Heart right ventricle (tissue), 16 donors: ENCODE results near the gene VAMP2. TPM values are rescaled to one million over a fixed set of nuclear protein-coding genes. Genes with fewer than 3 reads are reported as not detected.
A peak's percentile ranks its signal among the peaks of the same experiment; 100 is the strongest.

Experiments used
- ATAC-seq, 8 donors: fragments of 200-7000 bp; cut with Tn5 transposase; one replicate each; pipeline ENCODE4 v1.9.1; 2020; ENCODE audit warnings: mild to moderate bottlenecking in 8 of 8, moderate library complexity in 8 of 8, moderate number of reproducible peaks in 1 of 8
- DNase-seq, 2 donors: peaks; one replicate each; pipeline ENCODE4 v3.0.0-alpha.2; 2020
- H3K27ac ChIP-seq, 10 donors: fragments of 200-600 bp; sonication (generic) in 2 of 10; one replicate each; pipeline versions ENCODE4 v1.5.0 to v1.8.0; 2020 to 2022; ENCODE audit warnings: mild to moderate bottlenecking in 3 of 10
- H3K27me3 ChIP-seq, 7 donors: fragments of 200-600 bp; one replicate each; pipeline ENCODE4 v1.8.0; 2021 to 2022; ENCODE audit warnings: mild to moderate bottlenecking in 2 of 7
- H3K36me3 ChIP-seq, 9 donors: fragments of 200-600 bp; sonication (generic) in 1 of 9; one replicate each; pipeline versions ENCODE4 v1.5.0 to v1.8.0; 2020 to 2022; ENCODE audit warnings: mild to moderate bottlenecking in 2 of 9
- H3K4me1 ChIP-seq, 9 donors: fragments of 200-600 bp; sonication (generic) in 1 of 9; one replicate each; pipeline versions ENCODE4 v1.5.0 to v1.8.0; 2020 to 2022; ENCODE audit warnings: mild to moderate bottlenecking in 4 of 9
- H3K4me3 ChIP-seq, 10 donors: fragments of 200-600 bp; sonication (generic) in 2 of 10; one replicate each; pipeline versions ENCODE4 v1.5.0 to v1.8.0; 2020 to 2022; ENCODE audit warnings: mild to moderate bottlenecking in 7 of 10, moderate library complexity in 2 of 10
- H3K9me3 ChIP-seq, 11 donors: fragments of 200-600 bp in 10 of 11; sonication (generic) in 2 of 11; one replicate each; pipeline versions ENCODE4 v1.5.0 to v1.8.0; 2013 to 2022; ENCODE audit warnings: mild to moderate bottlenecking in 2 of 11, control low read depth in 1 of 11, moderate library complexity in 1 of 11
- WGBS, 2 donors: extraction: QIAGEN DNeasy Blood & Tissue Kit; methylation state at CpG; one replicate each; pipeline ENCODE4 v1.1.7; 2013; ENCODE audit warnings: inconsistent platforms in 1 of 2; 5-methylcytosine and 5-hydroxymethylcytosine counted together
- intact Hi-C, 10 donors: fragments of 100-400 bp; cut with DNase I; formaldehyde crosslinking; loops; one replicate each; pipeline versions ENCODE4 v1.11.1 to v1.14.2; 2022
- polyA plus RNA-seq, 2 donors: library from polyadenylated mRNA; stranded (reverse); fragments of 200-250 nt; gene quantifications; one replicate each; pipeline ENCODE4 v1.2.3, GENCODE V29; 2013
- total RNA-seq, 10 donors: library from RNA; stranded (reverse); fragmentation: NEBNext Ultra II Directional in 3 of 10; extraction: Animal tissue kit (Norgen Biotek cat#: 25700) in 3 of 10; gene quantifications; one replicate each; pipeline versions ENCODE4 v1.2.1 to v1.2.4, GENCODE V29; 2021 to 2023
- TF ChIP-seq, protein P1 (sequence below), 9 donors: fragments of 200-600 bp; sonication (generic) in 2 of 9; IDR thresholded peaks; one replicate each; pipeline versions ENCODE4 v1.5.0 to v1.8.0; 2021 to 2022; ENCODE audit warnings: antibody characterized with exemption in 9 of 9, mild to moderate bottlenecking in 5 of 9, moderate library complexity in 1 of 9
- donor health status: Arrhythmogenic right ventricular cardiomyopathy.
- donor health status: ischemic (EF 13 %, LVEDD 7.1; RV severe dilation, severe dysfunction).
- donor health status: healthy with polysubstance abuse.
- donor health status: DM: no; HTN: yes; CAD: no.
- donor health status: DM: no; HTN: no; CAD: no.
- donor health status: ischemic (EF 25% LVEDD 6.9; RV normal size, moderate dysfunction).
- donor health status: ischemic (EF 25% LVEDD 5.7; RV mildly dilated, moderate dysfunction).
- donor health status: healthy.
- donor health status: DM: yes; HTN: yes; CAD: no.
- donor health status: Ischemic cardiomyopathy.
- donor health status: ischemic (EF 35%, LVEDD 5.7; RV mildly dilated, moderate dysfunction).
- donor health status: nonischemic (EF 11% LVEDD 7.7; RV severe dilation, severe dysfunction).
- donor health status: DM: yes; HTN: yes; CAD: no.
- donor health status: PGD.
- donor health status: ischemic (EF 29% LVEDD 5.4; RV normal size, mild dysfunction).
- donor health status: nonischemic (EF 23%, LVEDD 6.1; RV moderate dilation, normal function).

Gene VAMP2
- total and polyA plus RNA-seq, 12 donors, result 46.8 to 67.8 (median 59.9) TPM

DNA sequence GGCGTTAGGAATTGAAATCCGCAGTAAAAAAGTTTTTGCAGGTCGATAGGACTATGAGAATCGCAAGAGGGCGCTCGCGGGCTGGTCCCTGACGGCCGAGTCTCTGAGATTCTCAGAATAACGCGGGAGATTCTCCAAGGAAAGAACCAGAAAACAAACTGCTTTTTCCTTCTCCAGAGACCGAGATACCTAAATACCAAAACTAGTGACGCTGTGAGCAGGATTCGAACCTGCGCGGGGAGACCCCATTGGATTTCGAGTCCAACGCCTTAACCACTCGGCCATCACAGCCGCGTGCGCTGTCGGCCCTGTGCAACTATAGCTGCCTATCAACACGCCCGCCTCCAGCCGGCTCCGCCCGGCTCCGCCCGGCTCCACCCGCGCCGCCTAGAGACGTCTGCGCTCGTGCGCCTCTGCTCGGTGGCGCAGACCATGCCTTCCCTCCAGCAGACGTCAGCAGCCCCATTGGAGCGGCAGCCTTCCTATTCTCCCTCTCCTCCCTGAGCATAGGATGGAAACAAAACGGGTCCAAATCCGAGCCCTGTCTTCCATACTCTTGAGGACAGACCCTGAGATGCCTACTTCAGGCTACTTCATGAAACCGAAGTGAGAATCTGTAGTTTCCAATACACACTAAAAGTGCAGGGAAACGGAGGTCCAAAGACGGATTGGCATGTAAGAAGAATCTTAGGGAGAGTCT is 23.9 kb downstream of the VAMP2 start:
- Histone ChIP-seq H3K27me3 (no peaks in the 10 kb centered on the region), H3K36me3 (peaks cover 16 to 46% (median 44%) of the 10 kb centered on the region in 9 donors), H3K4me3 (peak overlapping the region in 7 of 10 donors; percentile 6 to 40 (median 21)), H3K4me1 (peaks cover 2 to 40% (median 28%) of the 10 kb centered on the region in 9 donors), H3K9me3 (no peaks in the 10 kb centered on the region), H3K27ac (peak overlapping the region; percentile 30 to 84 (median 72))
- WGBS, 2 donors, result 2% methylated on average over 46 of the region's 46 CpGs
- ATAC-seq, result peak; percentile 91 to 97 (median 94)
- intact Hi-C loops, result loop anchor here in 6 of 10 donors (1.0 to 5.0 kb wide), 7 partner anchors 12 to 158 kb away; partner anchors contain the start of gene SLC25A35 (in 1 of the 6)
- peak; percentile 95 to 96 for DNase-seq
- TF ChIP-seq, protein P1, sequence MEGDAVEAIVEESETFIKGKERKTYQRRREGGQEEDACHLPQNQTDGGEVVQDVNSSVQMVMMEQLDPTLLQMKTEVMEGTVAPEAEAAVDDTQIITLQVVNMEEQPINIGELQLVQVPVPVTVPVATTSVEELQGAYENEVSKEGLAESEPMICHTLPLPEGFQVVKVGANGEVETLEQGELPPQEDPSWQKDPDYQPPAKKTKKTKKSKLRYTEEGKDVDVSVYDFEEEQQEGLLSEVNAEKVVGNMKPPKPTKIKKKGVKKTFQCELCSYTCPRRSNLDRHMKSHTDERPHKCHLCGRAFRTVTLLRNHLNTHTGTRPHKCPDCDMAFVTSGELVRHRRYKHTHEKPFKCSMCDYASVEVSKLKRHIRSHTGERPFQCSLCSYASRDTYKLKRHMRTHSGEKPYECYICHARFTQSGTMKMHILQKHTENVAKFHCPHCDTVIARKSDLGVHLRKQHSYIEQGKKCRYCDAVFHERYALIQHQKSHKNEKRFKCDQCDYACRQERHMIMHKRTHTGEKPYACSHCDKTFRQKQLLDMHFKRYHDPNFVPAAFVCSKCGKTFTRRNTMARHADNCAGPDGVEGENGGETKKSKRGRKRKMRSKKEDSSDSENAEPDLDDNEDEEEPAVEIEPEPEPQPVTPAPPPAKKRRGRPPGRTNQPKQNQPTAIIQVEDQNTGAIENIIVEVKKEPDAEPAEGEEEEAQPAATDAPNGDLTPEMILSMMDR (IDR thresholded peaks at IDR 0.05), result peak; percentile 84 to 94 (median 90)

DNA sequence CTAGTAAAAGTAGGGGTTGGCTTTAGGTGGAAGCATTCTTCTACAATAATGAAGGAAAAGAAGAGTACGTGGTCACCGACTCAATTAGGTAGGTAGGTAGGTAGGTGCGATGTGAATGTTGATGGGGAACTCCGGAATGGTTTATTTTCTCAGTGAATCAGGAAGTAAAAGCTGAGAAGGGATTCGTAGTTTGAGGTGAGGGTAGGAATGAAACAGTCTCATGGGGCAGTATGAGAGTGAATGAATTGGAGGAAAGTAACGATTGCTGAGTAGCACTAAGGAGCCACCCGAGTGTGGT is 24.4 kb downstream of the VAMP2 start:
- WGBS, 2 donors, result 0 to 3% methylated on average over 7 of the region's 7 CpGs
- peak overlapping the region in 7 of 10 donors; percentile 6 to 40 (median 21) for H3K4me3 ChIP-seq
- ATAC-seq (peak in 1 of 8 donors; percentile 34), DNase-seq (no peak)
- peak overlapping the region in 9 of 10 donors; percentile 49 to 84 (median 72) for H3K27ac ChIP-seq
- H3K27me3 ChIP-seq, result no peaks in the 10 kb centered on the region
- intact Hi-C loops, result loop anchor here in 6 of 10 donors (1.0 to 5.0 kb wide), 6 partner anchors 16 to 159 kb away; partner anchors contain the start of gene SLC25A35 (in 1 of the 6)
- H3K9me3 ChIP-seq, result no peaks in the 10 kb centered on the region
- TF ChIP-seq, protein P1 (IDR thresholded peaks at IDR 0.05), result no peak
- H3K4me1 ChIP-seq, result peaks cover 2 to 40% (median 28%) of the 10 kb centered on the region in 9 donors
- peaks cover 12 to 41% (median 39%) of the 10 kb centered on the region in 9 donors for H3K36me3 ChIP-seq

DNA sequence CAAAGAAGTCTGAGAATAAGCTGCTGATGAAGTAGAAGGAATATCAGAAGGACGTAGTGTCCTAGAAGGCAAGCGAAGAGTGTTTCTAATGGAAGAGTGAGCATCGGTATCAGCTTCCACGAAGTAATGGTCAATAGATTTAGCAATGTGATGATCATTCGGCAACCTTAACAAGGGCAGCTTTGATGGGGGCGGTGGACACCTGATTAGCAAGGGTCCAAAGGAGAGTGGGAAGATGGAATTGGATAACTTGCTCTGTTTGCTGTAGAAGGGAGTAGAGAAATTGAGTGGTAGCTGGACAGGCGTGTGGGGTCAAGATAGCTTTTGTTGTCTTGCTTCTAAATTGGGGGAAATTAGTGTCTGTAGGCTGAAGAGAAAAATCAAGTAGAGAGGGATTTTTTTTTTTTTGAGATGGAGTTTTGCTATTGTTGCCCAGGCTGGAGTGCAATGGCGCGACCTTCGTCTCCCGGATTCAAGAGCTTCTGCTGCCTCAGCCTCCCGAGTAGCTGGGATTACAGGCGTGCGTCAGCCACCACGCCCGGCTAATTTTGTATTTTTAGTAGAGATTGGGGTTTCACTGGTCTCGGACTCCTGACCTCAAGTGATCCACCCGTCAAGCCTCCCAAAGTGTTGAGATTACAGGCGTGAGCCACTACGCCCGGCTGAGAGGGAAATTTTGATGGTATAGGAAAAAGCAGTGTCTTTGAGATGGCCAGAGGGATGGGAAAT is 24.9 kb downstream of the VAMP2 start:
- Histone ChIP-seq H3K4me3 (peak overlapping the region in 7 of 10 donors; percentile 6 to 40 (median 21)), H3K4me1 (peaks cover 2 to 40% (median 28%) of the 10 kb centered on the region in 9 donors)

DNA sequence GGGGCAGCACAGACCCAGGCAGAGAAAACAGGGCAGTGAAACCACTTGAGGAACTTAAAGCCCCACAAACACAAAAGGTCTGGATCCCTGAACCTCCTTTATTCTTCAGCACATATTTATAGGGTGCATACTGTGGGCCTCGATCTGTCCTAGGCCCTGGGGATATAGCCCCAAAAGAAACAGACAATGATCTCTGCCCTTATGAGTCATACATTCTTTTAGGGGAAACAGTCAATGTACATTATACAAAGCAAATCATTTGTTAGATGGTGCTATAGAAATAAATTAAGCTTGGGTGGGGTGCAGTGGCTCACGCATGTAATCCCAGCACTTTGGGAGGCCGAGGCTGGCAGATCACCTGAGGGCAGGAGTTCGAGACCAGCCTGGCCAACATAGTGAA is 28.8 kb downstream of the VAMP2 start:
- WGBS, 2 donors, result 89 to 91% methylated on average over 4 of the region's 4 CpGs
- intact Hi-C loops, result no loop called here

More for the DNA sequence above, 24.9 kb downstream of the VAMP2 start:
- Histone ChIP-seq H3K27ac (peak overlapping the region in 8 of 10 donors; percentile 49 to 84 (median 74)), H3K9me3 (no peaks in the 10 kb centered on the region), H3K36me3 (peaks cover 7 to 36% (median 34%) of the 10 kb centered on the region in 9 donors), H3K27me3 (no peaks in the 10 kb centered on the region)
- DNase-seq (no peak), ATAC-seq (no peak)
- WGBS, 2 donors, result 29 to 42% methylated on average over 21 of the region's 21 CpGs
- intact Hi-C loops, result loop anchor here in 7 of 10 donors (1.0 to 5.0 kb wide), 7 partner anchors 17 to 159 kb away; partner anchors contain the start of gene SLC25A35 (in 1 of the 7)
- TF ChIP-seq, protein P1 (IDR thresholded peaks at IDR 0.05), result no peak

More for the DNA sequence above, 28.8 kb downstream of the VAMP2 start:
- no peaks in the 10 kb centered on the region for H3K9me3 ChIP-seq
- H3K4me3 ChIP-seq, result no peak overlapping the region
- peaks cover under 1 to 14% (median 9%) of the 10 kb centered on the region in 9 donors for H3K4me1 ChIP-seq
- TF ChIP-seq, protein P1 (IDR thresholded peaks at IDR 0.05), result no peak
- ATAC-seq, result no peak
- H3K27ac ChIP-seq, result no peak overlapping the region
- no peak for DNase-seq
- peaks cover 0 to 15% (median 0%) of the 10 kb centered on the region in 7 donors for H3K27me3 ChIP-seq
- no peaks in the 10 kb centered on the region for H3K36me3 ChIP-seq
